H1 (cell line): ENCODE data around the gene ADORA1. TPM values are rescaled to one million over a fixed set of nuclear protein-coding genes. Genes with fewer than 3 reads are reported as not detected.

Source experiments
- CTCF ChIA-PET: fragments of 300-600 bp; sonication (Branson Sonifier 250); formaldehyde crosslinking; loops from one replicate; lab custom pipeline; 2021; ENCODE audit not compliant: partially characterized antibody; lab: Charles Lee
- POLR2A ChIA-PET: fragments of 300-600 bp; sonication (Branson Sonifier 250); formaldehyde crosslinking; loops from one replicate; lab custom pipeline; 2021; ENCODE audit warnings: inconsistent platforms; ENCODE audit not compliant: partially characterized antibody; lab: Charles Lee
- DNase-seq, 2 experiments: peaks; one replicate each; pipeline versions ENCODE4 v3.0.0 to v3.0.0-alpha.2; 2010 to 2022; ENCODE audit warnings: low spot score in 2 of 2, low read depth in 1 of 2, mixed read lengths in 1 of 2
- FAIRE-seq: peaks from 2 replicates; lab custom pipeline; 2011; peaks lifted over from hg19 to GRCh38; lab: Jason Lieb, UNC
- H2AFZ ChIP-seq: 2 replicates; pipeline ENCODE4 v1.8.1; 2012; ENCODE audit warnings: low read length, inconsistent platforms
- H2AK5ac ChIP-seq: 2 replicates; pipeline ENCODE4 v1.6.1; 2013; ENCODE audit warnings: low read depth, low read length
- H2BK120ac ChIP-seq: replicated peaks from 2 replicates; pipeline ENCODE3; 2013; ENCODE audit warnings: low read depth, low read length, inconsistent platforms
- H2BK12ac ChIP-seq: 2 replicates; pipeline ENCODE4 v1.6.1; 2013; ENCODE audit warnings: low read depth, low read length
- H2BK15ac ChIP-seq: 2 replicates; pipeline ENCODE4 v1.6.1; 2013; ENCODE audit warnings: low read length
- H2BK20ac ChIP-seq: 2 replicates; pipeline ENCODE4 v1.6.1; 2013; ENCODE audit warnings: low read length
- H2BK5ac ChIP-seq: 2 replicates; pipeline ENCODE4 v1.6.1; 2013; ENCODE audit warnings: low read depth, low read length
- H3K14ac ChIP-seq: 2 replicates; pipeline ENCODE4 v1.6.1; 2013; ENCODE audit warnings: inconsistent platforms; ENCODE audit not compliant: insufficient read length
- H3K18ac ChIP-seq: 2 replicates; pipeline ENCODE4 v1.6.1; 2013; ENCODE audit warnings: low read length; ENCODE audit errors: extremely low read depth
- H3K23ac ChIP-seq: 2 replicates; pipeline ENCODE4 v1.6.1; 2013; ENCODE audit warnings: inconsistent platforms; ENCODE audit not compliant: insufficient read length
- H3K23me2 ChIP-seq: 2 replicates; pipeline ENCODE4 v1.6.1; 2013; ENCODE audit warnings: low read depth, low read length
- H3K27ac ChIP-seq: 2 replicates; pipeline ENCODE4 v1.6.1; 2011; ENCODE audit warnings: low read depth, low read length, inconsistent platforms
- H3K27me3 ChIP-seq, 4 experiments: replicated peaks in 1 of 4; 1 replicate in 1 of 4; 2 replicates in 3 of 4; pipeline versions ENCODE4 v1.6.1 to v1.8.1; 2011 to 2013; ENCODE audit warnings: low read length in 3 of 4, mild to moderate bottlenecking in 3 of 4, inconsistent platforms in 2 of 4, mixed read lengths in 2 of 4, moderate library complexity in 1 of 4; ENCODE audit not compliant: control insufficient read depth in 3 of 4, insufficient read depth in 3 of 4; ENCODE audit errors: extremely low read depth in 1 of 4
- H3K36me3 ChIP-seq, 4 experiments: 2 replicates each; pipeline versions ENCODE4 v1.6.1 to v1.8.1; 2011 to 2013; ENCODE audit warnings: mild to moderate bottlenecking in 4 of 4, low read length in 3 of 4, moderate library complexity in 2 of 4, control low read depth in 1 of 4, inconsistent platforms in 1 of 4; ENCODE audit not compliant: insufficient read depth in 4 of 4, control insufficient read depth in 2 of 4
- H3K4ac ChIP-seq: replicated peaks from 2 replicates; pipeline ENCODE3; 2013; ENCODE audit warnings: low read length, low read depth, mixed read lengths, inconsistent platforms; ENCODE audit not compliant: insufficient read length
- H3K4me1 ChIP-seq, 4 experiments: replicated peaks in 1 of 4; 1 replicate in 1 of 4; 2 replicates in 3 of 4; pipeline versions ENCODE4 v1.6.1 to v1.8.1; 2011 to 2013; ENCODE audit warnings: low read length in 3 of 4, inconsistent platforms in 2 of 4, mixed read lengths in 1 of 4; ENCODE audit not compliant: insufficient read depth in 4 of 4, control insufficient read depth in 3 of 4
- H3K4me2 ChIP-seq, 2 experiments: 2 replicates each; pipeline versions ENCODE4 v1.6.1 to v1.8.1; 2011 to 2013; ENCODE audit warnings: low read depth in 2 of 2, low read length in 2 of 2, control low read depth in 1 of 2, inconsistent platforms in 1 of 2, mild to moderate bottlenecking in 1 of 2; ENCODE audit not compliant: insufficient read depth in 1 of 2
- H3K4me3 ChIP-seq, 4 experiments: fragments of 200-600, 300-600 bp in 1 of 4; sonication (generic), shearing (Covaris generic), sonication (Bioruptor Twin) in 1 of 4; 2 replicates each; pipeline versions ENCODE4 v1.5.1 to v1.8.1; 2011 to 2016; ENCODE audit warnings: low read length in 4 of 4, low read depth in 3 of 4, control low read depth in 2 of 4, inconsistent platforms in 2 of 4, mild to moderate bottlenecking in 2 of 4, mixed read lengths in 1 of 4, moderate library complexity in 1 of 4; ENCODE audit not compliant: insufficient read depth in 2 of 4; ENCODE audit errors: extremely low read depth in 1 of 4
- H3K56ac ChIP-seq: replicated peaks from 2 replicates; pipeline ENCODE3; 2013; ENCODE audit warnings: low read depth, mild to moderate bottlenecking, mixed read lengths, low read length, inconsistent platforms; ENCODE audit not compliant: insufficient read length
- H3K79me1 ChIP-seq: 2 replicates; pipeline ENCODE4 v1.6.1; 2013; ENCODE audit warnings: low read depth, low read length, control low read depth
- H3K79me2 ChIP-seq, 2 experiments: 2 replicates each; pipeline versions ENCODE4 v1.6.1 to v1.8.1; 2012 to 2013; ENCODE audit warnings: low read length in 2 of 2, mild to moderate bottlenecking in 2 of 2, inconsistent platforms in 1 of 2; ENCODE audit not compliant: insufficient read depth in 2 of 2, control insufficient read depth in 1 of 2
- H3K9ac ChIP-seq, 4 experiments: replicated peaks in 1 of 4; 1 replicate in 1 of 4; 2 replicates in 3 of 4; pipeline versions ENCODE4 v1.6.1 to v1.8.1; 2011 to 2013; ENCODE audit warnings: low read depth in 3 of 4, low read length in 3 of 4, control low read depth in 2 of 4, mild to moderate bottlenecking in 2 of 4, moderate library complexity in 2 of 4, inconsistent platforms in 1 of 4; ENCODE audit errors: extremely low read depth in 1 of 4
- H3K9me3 ChIP-seq, 2 experiments: 2 replicates each; pipeline versions ENCODE4 v1.6.1 to v1.8.1; 2012 to 2013; ENCODE audit warnings: mild to moderate bottlenecking in 2 of 2, moderate library complexity in 2 of 2, control low read depth in 1 of 2, inconsistent platforms in 1 of 2, low read depth in 1 of 2, low read length in 1 of 2, mixed read lengths in 1 of 2; ENCODE audit not compliant: insufficient read depth in 2 of 2
- H4K20me1 ChIP-seq, 2 experiments: replicated peaks in 1 of 2; 2 replicates each; pipeline versions ENCODE3 to v1.8.1; 2011 to 2013; ENCODE audit warnings: inconsistent platforms in 2 of 2, low read length in 2 of 2, mild to moderate bottlenecking in 1 of 2; ENCODE audit not compliant: insufficient read depth in 2 of 2, control insufficient read depth in 1 of 2
- H4K5ac ChIP-seq: 2 replicates; pipeline ENCODE4 v1.6.1; 2013; ENCODE audit warnings: low read length, low read depth, mixed read lengths, inconsistent platforms; ENCODE audit not compliant: insufficient read length
- H4K8ac ChIP-seq: 2 replicates; pipeline ENCODE4 v1.8.0; 2013; ENCODE audit warnings: mild to moderate bottlenecking, moderate library complexity, low read length, inconsistent platforms; ENCODE audit not compliant: insufficient read depth; ENCODE audit errors: extremely low read depth
- H4K91ac ChIP-seq: replicated peaks from 2 replicates; pipeline ENCODE3; 2013; ENCODE audit warnings: low read length, mixed read lengths, inconsistent platforms; ENCODE audit not compliant: insufficient read length
- CEBPB ChIP-seq: IDR thresholded peaks from 2 replicates; pipeline ENCODE4 v1.6.1; 2012; ENCODE audit warnings: low read depth, low read length
- HDAC2 ChIP-seq, 2 experiments: fragments of 300-600 bp in 1 of 2; sonication (generic) in 1 of 2; IDR thresholded peaks; 2 replicates each; pipeline ENCODE4 v1.6.1; 2011 to 2012; ENCODE audit warnings: low read depth in 2 of 2, low read length in 2 of 2, mild to moderate bottlenecking in 2 of 2, moderate library complexity in 2 of 2, borderline replicate concordance in 1 of 2, inconsistent platforms in 1 of 2
- SAP30 ChIP-seq: fragments of 300-600 bp; sonication (generic); IDR thresholded peaks from 2 replicates; pipeline ENCODE4 v1.7.1; 2012; ENCODE audit warnings: low read length, moderate library complexity, mild to moderate bottlenecking, inconsistent platforms; ENCODE audit not compliant: insufficient read depth, insufficient replicate concordance
- USF2 ChIP-seq: IDR thresholded peaks from 2 replicates; pipeline ENCODE4 v1.6.1; 2011; ENCODE audit warnings: low read length, improper control_type of control experiment
- WGBS, 2 experiments: shearing (Covaris generic) in 1 of 2; methylation state at CpG; one replicate each; pipeline versions ENCODE4 v1.1.6 to v1.1.7; 2013 to 2015; ENCODE audit warnings: low lambda C conversion rate in 2 of 2, mixed read lengths in 2 of 2, inconsistent platforms in 1 of 2, low coverage in 1 of 2, missing lambda C conversion rate in 1 of 2; ENCODE audit not compliant: insufficient replicate concordance in 2 of 2, insufficient coverage in 1 of 2, insufficient read length in 1 of 2; ENCODE audit errors: extremely low coverage in 1 of 2, missing lambda C conversion rate in 1 of 2; 5-methylcytosine and 5-hydroxymethylcytosine counted together
- polyA plus RNA-seq, 7 experiments: library from polyadenylated mRNA; depleted of rRNA in 3 of 7; stranded (reverse) in 5 of 7; unstranded in 2 of 7; fragments of >200 nt in 5 of 7; fragments of 200-250 nt in 2 of 7; gene quantifications; 1 replicate in 5 of 7; 2 replicates in 1 of 7; 4 replicates in 1 of 7; pipeline versions ENCODE4 v1.2.1 to v1.2.3, GENCODE V29; 2011 to 2013; ENCODE audit warnings: missing spikeins in 2 of 7, mixed read lengths in 2 of 7
- total RNA-seq: library from RNA; stranded (reverse); fragmentation: NEBNext Ultra II Directional; extraction: Animal tissue kit (Norgen Biotek cat#: 25700); gene quantifications from 2 replicates; pipeline ENCODE4 v1.2.1, GENCODE V29; 2021

ADORA1 gene
- total and polyA plus RNA-seq, 2 of the 8 experiments (the other 6 are each of a cell fraction or from before 2014, with no cell fraction given) = 3.3 to 6.7 TPM

- 0 out of 2 replicates have a peak overlapping the region, but pooled peaks have one; percentile 62 for H2BK12ac ChIP-seq
- no peaks in the 10 kb centered on the region for H3K36me3 ChIP-seq
- no peak overlapping the region for H3K9ac ChIP-seq
- H2AFZ ChIP-seq = no peak overlapping the region
- no peak overlapping the region for H2BK20ac ChIP-seq
- H4K91ac ChIP-seq = peak overlapping the region; percentile 56
- H3K4me3 ChIP-seq = no peak overlapping the region
- no peak overlapping the region for H4K5ac ChIP-seq
- no peak overlapping the region for H3K56ac ChIP-seq
- no peak overlapping the region for H3K4ac ChIP-seq
- 84% methylated on average over 11 of the region's 12 CpGs; no CpG with 5 or more reads in 1 of the 2 experiments for WGBS, 2 experiments
- no peak overlapping the region for H3K27ac ChIP-seq
- peak in 1 of 2 experiments; percentile 45 for DNase-seq
- no peak overlapping the region for H2BK15ac ChIP-seq
- no peak overlapping the region for H4K8ac ChIP-seq
- H3K4me1 ChIP-seq = peaks cover 0 to 12% (median 6%) of the 10 kb centered on the region in 4 experiments; a peak in 4 of 7 replicates
- no peak overlapping the region for H3K4me2 ChIP-seq
- H2BK120ac ChIP-seq = no peak overlapping the region
- no peaks in the 10 kb centered on the region for H3K9me3 ChIP-seq
- no peak overlapping the region for H3K18ac ChIP-seq
- H4K20me1 ChIP-seq = peaks cover 0 to 1% of the 10 kb centered on the region in 2 experiments
- H3K14ac ChIP-seq = no peak overlapping the region
- H3K79me1 ChIP-seq = no peaks in the 10 kb centered on the region
- H2BK5ac ChIP-seq = no peak overlapping the region
- no peaks in the 10 kb centered on the region for H3K23me2 ChIP-seq
- TF ChIP-seq USF2 (no peak), HDAC2 (IDR thresholded peaks at IDR 0.05; ENCODE audit: borderline replicate concordance in 1 of 2, low read depth in 2 of 2, low read length in 2 of 2) (no peak), CEBPB (peak; percentile 62), SAP30 (no peak)
- TF ChIP-seq, all 59 proteins: peak for 1
- FAIRE-seq = peak; percentile 32
- Histone ChIP-seq H3K79me2 (no peaks in the 10 kb centered on the region), H3K23ac (no peak overlapping the region), H3K27me3 (peaks cover 0 to 4% (median 1%) of the 10 kb centered on the region in 4 experiments; a peak in 3 of 7 replicates), H2AK5ac (no peak overlapping the region)
- ChIA-PET POLR2A (interaction anchor here (0.5 to 1.7 kb wide), 6 partner anchors 8 to 417 kb away, joined by 3 to 5 read pairs (median 4); no protein-coding TSS in a partner anchor), CTCF (interaction anchor here (0.8 to 49.1 kb wide), 11 partner anchors 10 to 139 kb away, joined by 3 to 1071 read pairs (median 28); partner anchors contain the start of genes MYOG and PPFIA4)
Observed at GRCh38 chr1:203133970-203134725, 6.6 kb downstream of the ADORA1 start.
